ENCODE results near the gene STK36. TPM values are rescaled to one million over a fixed set of nuclear protein-coding genes. Genes with fewer than 3 reads are reported as not detected.

STK36 gene
- total RNA-seq, 2 experiments from 2014 or later: 9.7 to 21.1 TPM

GRCh38 chr2:218644721-218645120 is 27.2 kb upstream of the STK36 start:
- BruUV-seq (replicated peaks): no TSS peak
- Histone ChIP-seq H3K9me2 (ENCODE audit: insufficient read depth, low read length) (no peaks in the 10 kb centered on the region), H2AFZ (ENCODE audit: low read length) (no peak overlapping the region), H3K4me3 (ENCODE audit: low read depth, low read length, poor library complexity, severe bottlenecking) (no peak overlapping the region), H3K36me3 (ENCODE audit: insufficient read depth, low read length) (peaks cover 97% of the 10 kb centered on the region), H3K79me2 (ENCODE audit: insufficient read depth, low read depth, low read length) (peaks cover 11% of the 10 kb centered on the region; the same call in 1 of the 2 replicates), H3K4me2 (ENCODE audit: low read length) (no peak overlapping the region), H3K9me3 (ENCODE audit: low read length) (no peaks in the 10 kb centered on the region), H3K27ac (ENCODE audit: low read depth, low read length, poor library complexity, severe bottlenecking) (no peak overlapping the region), H4K20me1 (ENCODE audit: insufficient read depth, low read length) (no peaks in the 10 kb centered on the region), H3K4me1 (ENCODE audit: insufficient read depth, low read length, poor library complexity, severe bottlenecking) (no peaks in the 10 kb centered on the region)
- CTCF ChIA-PET (ENCODE audit: unreplicated experiment): no interaction called here
- POLR2A ChIA-PET: no interaction called here
- intact Hi-C loops (cut with micrococcal nuclease; ENCODE audit: unreplicated experiment): loop anchor here (5.0 kb wide), 1 partner anchor 372 kb away; the partner anchor contains the start of genes AAMP and PNKD
- DNase-seq (ENCODE audit: low spot score): no peak
- TF ChIP-seq EZH2phosphoT487 (IDR thresholded peaks at IDR 0.05; ENCODE audit: borderline replicate concordance, low read depth, low read length) (no peak), CTCF (conservative IDR thresholded peaks at IDR 0.05; ENCODE audit: low read length) (no peak)

GRCh38 chr2:218645126-218645525 is 26.8 kb upstream of the STK36 start:
- H3K9me3 ChIP-seq (ENCODE audit: low read length): no peaks in the 10 kb centered on the region
- BruUV-seq (replicated peaks): no TSS peak
- TF ChIP-seq EZH2phosphoT487 (IDR thresholded peaks at IDR 0.05; ENCODE audit: borderline replicate concordance, low read depth, low read length) (no peak), CTCF (conservative IDR thresholded peaks at IDR 0.05; ENCODE audit: low read length) (no peak)
- DNase-seq (ENCODE audit: low spot score): no peak
- intact Hi-C loops (cut with micrococcal nuclease; ENCODE audit: unreplicated experiment): loop anchor here (5.0 kb wide), 1 partner anchor 373 kb away; the partner anchor contains the start of genes AAMP and PNKD
- H4K20me1 ChIP-seq (ENCODE audit: insufficient read depth, low read length): no peaks in the 10 kb centered on the region
- H3K27ac ChIP-seq (ENCODE audit: low read depth, low read length, poor library complexity, severe bottlenecking): no peak overlapping the region
- no peak overlapping the region for H3K4me2 ChIP-seq (ENCODE audit: low read length)
- H2AFZ ChIP-seq (ENCODE audit: low read length): no peak overlapping the region
- H3K4me3 ChIP-seq (ENCODE audit: low read depth, low read length, poor library complexity, severe bottlenecking): no peak overlapping the region
- H3K9me2 ChIP-seq (ENCODE audit: insufficient read depth, low read length): no peaks in the 10 kb centered on the region
- CTCF ChIA-PET (ENCODE audit: unreplicated experiment): no interaction called here
- POLR2A ChIA-PET: no interaction called here
- peaks cover 11% of the 10 kb centered on the region; the same call in 1 of the 2 replicates for H3K79me2 ChIP-seq (ENCODE audit: insufficient read depth, low read depth, low read length)
- H3K36me3 ChIP-seq (ENCODE audit: insufficient read depth, low read length): peaks cover 97% of the 10 kb centered on the region
- H3K4me1 ChIP-seq (ENCODE audit: insufficient read depth, low read length, poor library complexity, severe bottlenecking): no peaks in the 10 kb centered on the region

- Histone ChIP-seq H3K4me3 (ENCODE audit: low read depth, low read length, poor library complexity, severe bottlenecking) (no peak overlapping the region), H3K27ac (ENCODE audit: low read depth, low read length, poor library complexity, severe bottlenecking) (no peak overlapping the region)
Measured at GRCh38 chr2:218648088-218648786, 23.6 kb upstream of the STK36 start.

More at GRCh38 chr2:218648088-218648786, 23.6 kb upstream of the STK36 start:
- no TSS peak for BruUV-seq (replicated peaks)
- POLR2A ChIA-PET: interaction anchor here (0.7 to 1.4 kb wide), 2 partner anchors 23 to 99 kb away, joined by 4 read pairs; partner anchors contain the start of genes RNF25 and STK36
- H3K9me3 ChIP-seq (ENCODE audit: low read length): no peaks in the 10 kb centered on the region
- TF ChIP-seq CTCF (conservative IDR thresholded peaks at IDR 0.05; ENCODE audit: low read length): peak; percentile 96
- no peak for TF ChIP-seq EZH2phosphoT487 (IDR thresholded peaks at IDR 0.05; ENCODE audit: borderline replicate concordance, low read depth, low read length)
- intact Hi-C loops (cut with micrococcal nuclease; ENCODE audit: unreplicated experiment): loop anchor here (1.0 to 5.0 kb wide), 3 partner anchors 199 to 376 kb away; partner anchors contain the start of genes AAMP and PNKD
- no peaks in the 10 kb centered on the region for H4K20me1 ChIP-seq (ENCODE audit: insufficient read depth, low read length)
- no peak overlapping the region for H2AFZ ChIP-seq (ENCODE audit: low read length)
- H3K79me2 ChIP-seq (ENCODE audit: insufficient read depth, low read depth, low read length): peaks cover 11% of the 10 kb centered on the region; the same call in 1 of the 2 replicates
- CTCF ChIA-PET (ENCODE audit: unreplicated experiment): interaction anchor here (0.5 to 1.9 kb wide), 2 partner anchors 11 to 744 kb away, joined by 3 to 13 read pairs; partner anchors contain the start of genes BCS1L and ZNF142
- H3K36me3 ChIP-seq (ENCODE audit: insufficient read depth, low read length): peaks cover 98% of the 10 kb centered on the region
- no peaks in the 10 kb centered on the region for H3K9me2 ChIP-seq (ENCODE audit: insufficient read depth, low read length)
- no peak overlapping the region for H3K4me2 ChIP-seq (ENCODE audit: low read length)
- peak; percentile 67 for DNase-seq (ENCODE audit: low spot score)
- H3K4me1 ChIP-seq (ENCODE audit: insufficient read depth, low read length, poor library complexity, severe bottlenecking): no peaks in the 10 kb centered on the region
